Panc1 (cell line): ENCODE measurements around the gene IGFN1.

Source experiments
- CTCF ChIP-seq: fragments of 450-650 bp; IDR thresholded peaks from 2 replicates; pipeline ENCODE4 v1.5.1; 2017; ENCODE audit warnings: mild to moderate bottlenecking
- POLR2AphosphoS5 ChIP-seq: IDR thresholded peaks from 2 replicates; pipeline ENCODE4 v1.6.1; 2012; ENCODE audit warnings: mild to moderate bottlenecking, low read depth, low read length, moderate library complexity
- REST ChIP-seq, 2 experiments: IDR thresholded peaks; 2 replicates each; pipeline ENCODE4 v1.6.1; 2011 to 2012; ENCODE audit warnings: low read depth in 2 of 2, control low read depth in 1 of 2, low read length in 1 of 2, mild to moderate bottlenecking in 1 of 2, moderate library complexity in 1 of 2; ENCODE audit not compliant: insufficient read depth in 1 of 2
- SIN3A ChIP-seq: IDR thresholded peaks from 2 replicates; pipeline ENCODE4 v1.6.1; 2012; ENCODE audit warnings: low read depth, mild to moderate bottlenecking, low read length, moderate library complexity, borderline replicate concordance; ENCODE audit not compliant: insufficient read depth
- TCF7L2 ChIP-seq: IDR thresholded peaks from 2 replicates; pipeline ENCODE4 v1.6.1; 2011; ENCODE audit warnings: mild to moderate bottlenecking, low read depth, low read length, inconsistent platforms

- TF ChIP-seq CTCF, result peak; percentile 98
- TF ChIP-seq REST (IDR thresholded peaks at IDR 0.05; ENCODE audit: insufficient read depth in 1 of 2, low read depth in 2 of 2, low read length in 1 of 2), result no peak
- no peak for TF ChIP-seq POLR2AphosphoS5
- TF ChIP-seq SIN3A, result no peak
- no peak for TF ChIP-seq TCF7L2
Observed at GRCh38 chr1:201254625-201255478, 64.2 kb downstream of the IGFN1 start.
